DOHH2 (cell line): ENCODE results near the gene AGBL1.

Experiments used
- CTCF ChIP-seq: fragments of 200-600 bp; sonication (generic); IDR thresholded peaks from one replicate; pipeline ENCODE4 v1.5.1; 2014; ENCODE audit warnings: antibody characterized with exemption, mild to moderate bottlenecking, low read depth, low read length; ENCODE audit not compliant: poor library complexity, severe bottlenecking
- EZH2phosphoT487 ChIP-seq: fragments of 200-600 bp; sonication (generic); IDR thresholded peaks from 2 replicates; pipeline ENCODE4 v1.6.1; 2017; ENCODE audit warnings: borderline replicate concordance, mild to moderate bottlenecking, antibody characterized with exemption, low read length, moderate library complexity, mixed read lengths

GRCh38 chr15:86038491-86038890 lies 41.2 kb upstream of the AGBL1 start:
- TF ChIP-seq CTCF: no peak
- TF ChIP-seq EZH2phosphoT487: no peak
